ENCODE results near the gene CHST11.

The CHST11 gene

DNA sequence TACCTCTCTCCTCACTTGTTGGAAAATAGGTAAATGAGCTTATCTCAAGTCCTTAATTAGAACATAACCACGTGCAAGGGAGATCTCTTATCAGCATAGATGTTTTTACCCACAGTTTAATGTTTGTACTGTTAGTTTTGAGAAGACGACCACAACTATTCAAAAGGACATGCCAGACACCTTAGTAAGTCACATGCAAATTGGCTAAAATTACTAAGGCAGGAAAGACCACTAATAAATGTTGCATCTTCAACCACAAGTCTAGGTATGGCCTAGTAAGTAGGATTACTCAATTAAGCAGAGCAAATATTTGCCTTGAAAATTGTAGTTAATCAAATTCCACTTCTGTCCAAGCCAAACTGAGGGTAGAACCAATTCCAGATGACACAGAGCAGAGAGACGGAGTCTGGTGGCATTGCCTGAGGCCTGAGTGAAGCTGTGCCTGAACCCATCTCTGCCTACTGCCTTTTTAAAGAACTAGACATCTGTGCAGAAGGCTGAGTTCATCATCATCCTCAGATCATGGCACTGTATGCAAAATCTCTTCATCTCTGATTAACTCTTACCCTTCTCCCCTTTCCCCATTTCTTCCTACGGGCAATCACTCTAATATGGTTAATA, 29.7 kb upstream of the CHST11 start:
- no peak for DNase-seq (ENCODE audit: low read depth, low spot score)
- H3K4me3 ChIP-seq (ENCODE audit: low read length), result no peak overlapping the region

DNA sequence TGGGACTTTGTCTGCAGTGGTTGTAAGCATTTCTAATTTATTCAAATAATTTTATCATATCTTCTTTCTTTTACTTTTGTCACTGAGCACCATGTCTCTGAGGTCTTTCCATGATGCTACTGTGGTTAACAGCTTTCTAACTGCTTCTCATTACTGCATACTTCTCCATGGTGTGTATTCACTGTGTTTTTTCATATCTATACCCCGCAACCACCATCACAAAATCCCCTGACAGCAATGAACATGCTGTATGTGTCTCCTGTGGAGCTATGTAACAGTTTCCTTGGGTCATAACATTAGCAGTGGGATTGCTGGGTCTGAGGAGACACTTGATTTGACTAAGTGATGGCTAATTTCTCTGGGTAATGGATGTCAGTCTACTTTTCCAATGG, 29.2 kb upstream of the CHST11 start:
- no peak for DNase-seq (ENCODE audit: low read depth, low spot score)
- H3K4me3 ChIP-seq (ENCODE audit: low read length), result no peak overlapping the region

DNA sequence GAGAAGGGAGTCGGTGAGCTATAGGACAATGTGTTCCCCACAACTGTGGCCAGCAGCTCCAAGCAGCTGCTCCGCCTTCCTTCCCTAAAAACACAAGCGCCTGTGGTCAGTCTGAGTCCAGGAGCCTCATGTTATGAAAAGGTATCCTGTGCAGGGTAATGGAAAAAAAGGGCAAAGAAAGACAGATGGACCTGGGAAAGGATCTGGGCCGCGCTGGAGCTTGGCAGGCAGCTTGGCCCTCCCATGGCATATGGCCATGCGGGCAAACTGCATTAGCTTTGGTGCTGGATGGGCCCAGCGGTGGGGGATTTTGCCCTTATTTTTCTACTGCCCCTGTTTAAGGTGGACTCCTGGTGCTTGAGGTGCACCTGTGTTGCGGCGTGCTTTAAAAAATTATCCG, 23.7 kb upstream of the CHST11 start:
- no peak overlapping the region for H3K4me3 ChIP-seq (ENCODE audit: low read length)
- DNase-seq (ENCODE audit: low read depth, low spot score), result no peak

DNA sequence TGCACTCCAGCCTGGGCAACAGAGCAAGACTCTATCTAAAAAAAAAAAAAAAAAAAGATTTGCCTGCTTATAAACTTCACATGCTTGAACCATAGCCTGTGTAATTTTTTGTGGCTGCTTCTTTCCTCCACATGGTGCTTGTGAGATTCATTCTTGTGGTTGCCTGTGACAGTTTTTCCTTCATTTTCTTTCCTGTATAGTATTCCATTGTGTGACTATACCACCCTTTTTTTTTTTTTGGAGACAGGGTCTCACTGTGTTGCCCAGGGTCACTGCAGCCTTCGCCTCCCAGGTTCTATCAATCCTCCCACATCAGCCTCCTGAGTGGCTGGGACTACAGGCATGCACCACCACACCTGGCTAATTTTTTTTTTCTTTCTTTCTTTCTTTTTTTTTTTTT, 22.6 kb upstream of the CHST11 start:
- no peak overlapping the region for H3K4me3 ChIP-seq (ENCODE audit: low read length)
- DNase-seq (ENCODE audit: low read depth, low spot score), result no peak

DNA sequence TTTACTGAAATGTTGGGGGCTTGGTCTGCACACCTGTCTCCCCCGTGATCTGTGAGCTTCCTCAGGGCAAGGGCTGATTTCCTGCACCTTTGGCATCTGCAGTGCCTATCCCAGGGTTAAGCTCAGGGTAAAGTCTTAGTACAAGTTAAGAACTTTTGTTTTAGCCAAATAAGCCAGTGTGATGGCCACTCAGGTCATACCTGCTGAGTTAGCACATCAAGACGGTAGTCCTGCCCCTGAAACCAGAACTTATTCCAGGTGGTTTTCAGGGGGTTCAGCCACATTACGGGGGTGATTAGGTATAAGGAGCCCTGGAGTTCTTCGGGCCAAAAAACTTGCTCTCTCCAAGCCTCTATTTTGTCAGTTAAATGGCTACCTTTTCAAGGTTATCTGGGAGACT, 21.6 kb upstream of the CHST11 start:
- no peak for DNase-seq (ENCODE audit: low read depth, low spot score)
- no peak overlapping the region for H3K4me3 ChIP-seq (ENCODE audit: low read length)

DNA sequence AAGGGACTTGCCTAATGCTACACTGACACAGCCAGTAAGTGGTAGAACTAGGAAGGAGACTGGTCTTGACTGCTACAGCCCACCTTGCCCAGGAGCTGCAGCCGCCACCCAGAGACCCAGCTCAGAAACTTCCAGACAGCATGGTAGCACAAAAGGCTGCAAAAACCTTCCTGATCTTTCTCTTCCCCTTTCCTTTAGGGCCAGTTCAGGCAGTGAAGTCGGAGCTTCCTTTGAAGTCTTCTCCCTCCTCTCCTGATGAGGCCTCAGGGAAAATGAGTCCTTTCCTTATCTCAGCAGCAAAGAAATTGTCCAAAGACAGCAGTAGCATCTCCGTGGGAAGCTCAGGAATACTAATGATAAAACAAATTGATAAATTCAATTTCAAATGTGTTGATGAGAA, 21.0 kb upstream of the CHST11 start:
- H3K4me3 ChIP-seq (ENCODE audit: low read length), result no peak overlapping the region
- DNase-seq (ENCODE audit: low read depth, low spot score), result no peak

DNA sequence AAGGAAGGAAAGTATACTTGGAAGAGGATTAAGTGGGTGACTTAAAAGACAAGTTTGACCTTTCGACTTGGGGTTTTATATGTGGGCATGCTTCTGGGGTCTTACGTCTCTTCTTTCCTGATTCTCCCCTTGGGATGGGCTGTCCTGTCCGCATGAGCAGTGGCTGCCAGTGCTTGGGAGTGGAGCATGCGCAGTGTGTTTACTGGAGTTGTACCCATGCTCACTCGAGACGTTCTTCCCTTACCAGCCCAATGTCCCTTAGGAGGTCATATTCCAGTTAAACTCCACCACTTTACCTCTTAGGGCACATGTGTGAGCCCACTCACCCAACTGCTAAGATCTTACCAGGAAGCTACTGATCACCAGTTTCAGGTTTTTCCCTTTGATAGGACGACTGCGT, 20.0 kb upstream of the CHST11 start:
- DNase-seq (ENCODE audit: low read depth, low spot score), result no peak
- H3K4me3 ChIP-seq (ENCODE audit: low read length), result no peak overlapping the region

DNA sequence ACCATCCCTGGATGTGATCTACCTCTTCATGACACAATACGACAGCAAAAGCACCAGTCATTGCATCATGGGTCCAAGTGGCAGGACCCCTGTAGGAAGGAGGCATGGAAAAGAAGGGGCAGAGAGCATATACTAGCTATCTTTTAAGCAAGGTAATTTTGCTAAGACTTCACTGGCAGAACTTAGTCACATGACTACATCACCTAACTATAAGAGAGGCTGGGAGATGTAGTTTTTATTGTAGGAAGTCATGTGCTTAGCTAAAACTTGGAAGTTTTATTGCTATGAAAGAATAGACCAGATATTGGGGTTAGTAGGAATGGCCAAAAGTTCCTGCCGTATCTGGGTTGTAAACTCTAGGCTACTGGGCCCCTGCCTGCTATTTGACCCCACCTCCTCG, 18.6 kb upstream of the CHST11 start:
- no peak overlapping the region for H3K4me3 ChIP-seq (ENCODE audit: low read length)
- DNase-seq (ENCODE audit: low read depth, low spot score), result no peak

DNA sequence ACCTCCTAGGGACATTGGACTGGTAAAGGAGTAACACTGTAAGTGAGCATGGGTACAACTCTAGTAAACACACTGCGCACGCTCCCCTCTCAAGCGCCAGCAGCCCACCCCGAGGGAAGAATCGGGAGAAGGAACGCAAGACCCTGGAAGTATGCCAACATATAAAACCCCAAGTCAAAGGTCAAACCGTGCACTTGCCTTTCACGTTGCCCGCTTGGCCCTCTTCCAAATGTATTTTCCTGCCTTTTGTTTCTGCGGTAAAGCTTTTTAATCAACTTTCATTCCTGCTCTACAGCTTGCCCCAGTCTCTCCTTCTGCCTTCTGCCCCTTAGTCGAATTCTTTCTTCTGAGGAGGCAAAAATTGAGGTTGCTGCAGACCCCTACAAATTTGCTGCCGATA, 17.6 kb upstream of the CHST11 start:
- no peak for DNase-seq (ENCODE audit: low read depth, low spot score)
- no peak overlapping the region for H3K4me3 ChIP-seq (ENCODE audit: low read length)

DNA sequence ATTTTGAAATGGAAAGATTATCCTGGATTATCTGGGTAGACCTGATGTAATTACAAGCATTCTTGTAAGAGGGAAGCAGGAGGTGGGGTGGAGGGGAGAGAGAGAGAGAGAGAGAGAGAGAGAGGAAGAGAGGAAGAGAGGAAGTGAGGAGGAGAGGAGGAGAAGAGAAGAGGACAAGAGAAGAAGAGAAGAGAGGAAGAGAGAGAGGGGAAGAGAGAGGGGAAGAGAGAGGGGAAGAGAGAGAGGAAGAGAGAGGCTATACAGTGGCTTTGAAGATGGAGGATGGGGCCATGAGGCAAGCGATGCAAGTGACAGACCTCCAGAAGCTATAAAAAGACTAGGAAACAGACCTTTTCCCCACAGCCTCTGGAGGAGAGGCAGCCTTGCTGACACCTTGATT, 13.7 kb upstream of the CHST11 start:
- DNase-seq (ENCODE audit: low read depth, low spot score), result no peak
- no peak overlapping the region for H3K4me3 ChIP-seq (ENCODE audit: low read length)

DNA sequence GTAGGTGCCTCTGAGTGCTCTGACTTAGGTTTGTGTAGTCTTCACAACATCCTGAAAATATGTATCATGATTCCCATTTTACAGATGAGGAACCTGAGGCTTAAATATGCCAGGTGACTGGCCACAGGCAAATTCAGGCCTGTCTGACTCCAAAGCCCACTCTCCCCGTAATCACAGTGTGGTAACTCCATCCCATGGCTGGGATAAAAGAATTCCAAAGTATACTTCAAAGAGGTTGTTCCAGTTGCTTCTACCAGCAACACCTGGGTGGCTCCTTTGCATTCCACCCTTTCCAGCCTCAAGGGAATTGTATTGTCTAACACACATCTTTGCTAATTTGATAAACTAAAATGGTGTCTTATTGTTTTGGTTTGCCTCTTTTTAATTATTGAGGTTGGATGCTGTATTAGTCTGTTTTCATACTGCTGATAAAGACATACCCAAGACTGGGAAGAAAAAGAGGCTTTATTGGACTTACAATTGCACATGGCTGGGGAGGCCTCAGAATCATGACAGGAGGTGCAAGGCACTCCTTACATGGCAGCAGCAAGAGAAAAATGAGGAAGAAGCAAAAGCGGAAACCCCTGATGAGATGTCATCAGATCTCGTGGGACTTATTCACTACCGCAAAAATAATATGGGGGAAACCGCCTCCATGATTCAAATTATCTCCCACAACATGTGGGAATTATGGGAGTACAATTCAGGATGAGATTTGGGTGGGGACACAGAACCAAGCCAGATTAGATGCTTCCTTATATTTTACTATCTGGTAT, 9.9 kb upstream of the CHST11 start:
- DNase-seq (ENCODE audit: low read depth, low spot score), result no peak
- no peak overlapping the region for H3K4me3 ChIP-seq (ENCODE audit: low read length)

DNA sequence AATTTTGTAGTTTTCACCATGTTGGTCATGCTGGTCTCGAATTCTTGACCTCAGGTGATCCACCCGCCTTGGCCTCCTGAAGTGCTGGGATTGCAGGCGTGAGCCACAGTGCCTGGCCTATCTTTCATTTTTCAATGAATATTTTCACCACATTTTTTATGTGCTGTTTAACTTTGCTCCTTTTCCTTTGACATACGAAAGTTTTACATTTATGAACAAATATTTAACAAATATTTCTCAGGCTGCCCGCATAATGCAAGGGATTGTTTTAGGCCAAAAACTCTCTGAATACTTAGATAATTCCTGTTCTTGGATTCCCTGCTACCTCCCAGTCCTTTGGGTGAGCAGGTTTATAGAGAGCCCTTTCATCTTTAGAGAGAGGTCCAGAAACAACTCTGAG, 8.7 kb upstream of the CHST11 start:
- DNase-seq (ENCODE audit: low read depth, low spot score), result no peak
- H3K4me3 ChIP-seq (ENCODE audit: low read length), result no peak overlapping the region

DNA sequence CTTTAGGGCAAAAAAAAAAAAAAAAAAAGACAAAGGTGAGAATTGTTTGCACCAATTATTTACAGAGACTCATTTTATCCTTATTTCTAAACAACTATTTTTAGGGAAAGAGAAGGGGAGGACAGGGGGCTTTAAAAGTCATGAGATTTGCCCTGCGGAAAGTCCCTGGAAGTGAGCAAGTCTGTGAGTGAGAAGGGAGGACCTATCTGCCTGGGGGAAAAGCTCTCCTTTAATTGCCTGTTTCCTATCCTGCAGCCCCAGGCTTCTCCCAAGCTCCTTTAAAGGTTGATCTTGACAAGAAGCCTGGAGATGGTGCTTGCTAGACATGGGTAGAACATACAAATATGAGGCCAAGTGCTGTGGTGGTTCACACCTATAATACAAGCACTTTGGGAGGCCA, 8.3 kb upstream of the CHST11 start:
- DNase-seq (ENCODE audit: low read depth, low spot score), result no peak
- H3K4me3 ChIP-seq (ENCODE audit: low read length), result no peak overlapping the region

DNA sequence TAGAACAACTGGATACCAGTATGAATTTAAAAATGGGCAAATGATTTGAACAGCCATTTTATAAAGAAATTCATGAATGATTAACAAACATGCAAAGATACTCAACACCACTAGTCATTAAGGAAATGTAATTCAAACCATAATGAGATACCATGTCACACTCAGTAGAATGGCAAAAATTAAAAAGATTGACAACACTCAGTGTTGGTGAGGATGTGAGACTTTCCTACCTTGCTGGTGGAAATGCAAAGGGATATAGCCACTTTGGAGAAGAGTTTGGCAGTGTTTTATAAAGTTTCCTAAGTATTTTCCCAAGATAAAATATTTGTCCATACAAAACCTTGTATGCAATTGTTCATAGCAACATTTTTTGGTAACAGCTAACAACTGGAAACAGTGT, 6.0 kb upstream of the CHST11 start:
- DNase-seq (ENCODE audit: low read depth, low spot score), result no peak
- H3K4me3 ChIP-seq (ENCODE audit: low read length), result no peak overlapping the region

DNA sequence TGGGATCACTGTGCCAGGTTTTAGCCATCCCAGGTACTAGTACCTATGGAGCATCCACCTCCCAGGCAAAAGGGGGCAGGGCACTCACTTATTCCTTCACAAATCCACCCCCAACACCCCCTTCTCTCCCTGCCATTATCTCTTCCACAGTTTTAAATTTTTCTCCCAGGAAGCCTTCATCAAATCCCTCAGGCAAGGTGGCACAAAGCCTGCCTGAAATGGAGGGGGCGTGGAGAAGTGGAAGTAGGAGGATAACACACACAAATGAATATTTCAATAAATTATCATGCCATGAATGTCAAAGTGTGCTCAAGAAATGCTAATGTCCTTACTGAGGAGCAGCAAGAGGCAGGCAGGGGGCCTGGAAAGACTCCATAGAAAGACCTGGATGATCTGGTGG, 4.7 kb upstream of the CHST11 start:
- no peak overlapping the region for H3K4me3 ChIP-seq (ENCODE audit: low read length)
- no peak for DNase-seq (ENCODE audit: low read depth, low spot score)

DNA sequence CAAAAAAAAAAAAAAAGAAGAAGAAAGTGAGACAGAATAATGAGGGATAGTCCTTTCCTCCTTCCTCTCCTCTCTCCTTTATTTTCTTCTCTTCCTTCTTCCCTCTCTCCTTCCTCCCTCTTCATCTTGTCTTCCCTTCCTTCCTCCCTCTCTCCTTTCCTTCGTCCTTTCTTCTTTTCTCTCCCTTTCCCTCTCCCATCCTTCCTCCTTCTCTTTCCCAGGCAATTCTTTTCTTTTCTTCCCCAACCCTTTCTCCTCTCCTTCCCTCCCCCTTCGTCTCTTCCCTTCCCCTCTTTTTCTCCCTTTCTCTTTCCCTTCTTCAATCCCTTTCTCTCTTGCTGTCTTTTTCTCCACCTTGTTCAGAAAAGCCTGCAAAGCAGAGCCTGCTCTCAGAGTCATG, 3.6 kb upstream of the CHST11 start:
- no peak overlapping the region for H3K4me3 ChIP-seq (ENCODE audit: low read length)
- no peak for DNase-seq (ENCODE audit: low read depth, low spot score)

DNA sequence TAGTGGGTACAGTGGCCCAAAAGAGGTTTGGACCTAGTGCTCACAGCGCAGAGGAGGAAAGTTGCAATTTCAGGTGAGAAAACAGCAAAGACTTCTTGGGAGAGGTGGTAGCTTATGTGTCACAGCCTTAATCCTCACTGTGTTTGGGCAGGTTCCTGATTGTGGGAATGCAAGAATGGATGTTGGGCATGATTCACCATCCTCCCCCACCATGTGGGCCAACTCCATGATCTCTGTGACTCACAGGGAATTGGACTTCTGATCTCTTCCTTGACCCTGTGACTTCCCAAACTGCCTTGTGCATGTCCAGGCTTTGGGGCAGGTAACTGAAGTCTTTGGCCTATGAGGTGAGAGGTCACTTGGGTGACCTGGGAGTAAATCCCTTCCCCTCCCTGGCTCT, 1.8 kb upstream of the CHST11 start:
- H3K4me3 ChIP-seq (ENCODE audit: low read length), result no peak overlapping the region
- DNase-seq (ENCODE audit: low read depth, low spot score), result no peak

DNA sequence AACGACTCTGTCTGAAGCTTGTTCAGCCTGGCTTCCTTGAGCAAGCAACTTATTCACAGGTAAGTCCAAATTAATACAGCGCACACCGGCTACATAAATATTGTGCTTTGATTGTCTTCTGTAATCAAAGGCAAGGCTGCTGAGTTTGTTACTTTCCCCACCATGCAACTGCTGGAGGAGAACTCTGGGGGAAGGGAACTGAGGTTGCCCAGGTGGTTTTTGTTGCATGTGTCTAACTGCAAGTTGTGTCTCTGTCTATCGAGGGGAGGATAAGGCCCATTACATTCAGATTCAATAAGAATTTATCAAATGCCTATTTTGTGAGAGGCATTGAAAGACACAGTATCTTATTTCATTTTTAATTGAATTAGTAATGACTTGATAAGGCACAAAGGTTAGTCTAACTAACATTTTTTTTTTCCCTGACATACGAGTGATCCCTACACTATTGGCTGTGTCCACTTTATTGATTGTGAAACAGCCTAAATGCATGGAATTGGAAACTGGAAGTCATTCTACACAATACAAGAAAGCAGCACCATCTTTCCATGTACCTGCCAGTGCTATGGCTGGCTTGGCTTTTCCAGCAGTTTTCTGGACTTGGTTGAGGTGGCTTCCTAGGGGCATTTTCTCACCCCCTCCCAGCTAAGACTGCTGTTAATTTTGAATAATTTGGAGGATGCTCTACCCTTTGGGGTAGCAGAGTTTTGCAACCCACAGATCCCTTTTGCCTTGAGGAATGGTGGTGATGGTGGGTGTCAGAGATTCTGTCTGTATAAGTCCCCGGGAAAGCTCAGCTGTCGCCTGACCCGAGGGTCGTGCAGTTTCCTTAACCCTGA, 951 bp upstream of the CHST11 start:
- peak overlapping the region; percentile 95 for H3K4me3 ChIP-seq (ENCODE audit: low read length)
- DNase-seq (ENCODE audit: low read depth, low spot score), result peak; percentile 76

DNA sequence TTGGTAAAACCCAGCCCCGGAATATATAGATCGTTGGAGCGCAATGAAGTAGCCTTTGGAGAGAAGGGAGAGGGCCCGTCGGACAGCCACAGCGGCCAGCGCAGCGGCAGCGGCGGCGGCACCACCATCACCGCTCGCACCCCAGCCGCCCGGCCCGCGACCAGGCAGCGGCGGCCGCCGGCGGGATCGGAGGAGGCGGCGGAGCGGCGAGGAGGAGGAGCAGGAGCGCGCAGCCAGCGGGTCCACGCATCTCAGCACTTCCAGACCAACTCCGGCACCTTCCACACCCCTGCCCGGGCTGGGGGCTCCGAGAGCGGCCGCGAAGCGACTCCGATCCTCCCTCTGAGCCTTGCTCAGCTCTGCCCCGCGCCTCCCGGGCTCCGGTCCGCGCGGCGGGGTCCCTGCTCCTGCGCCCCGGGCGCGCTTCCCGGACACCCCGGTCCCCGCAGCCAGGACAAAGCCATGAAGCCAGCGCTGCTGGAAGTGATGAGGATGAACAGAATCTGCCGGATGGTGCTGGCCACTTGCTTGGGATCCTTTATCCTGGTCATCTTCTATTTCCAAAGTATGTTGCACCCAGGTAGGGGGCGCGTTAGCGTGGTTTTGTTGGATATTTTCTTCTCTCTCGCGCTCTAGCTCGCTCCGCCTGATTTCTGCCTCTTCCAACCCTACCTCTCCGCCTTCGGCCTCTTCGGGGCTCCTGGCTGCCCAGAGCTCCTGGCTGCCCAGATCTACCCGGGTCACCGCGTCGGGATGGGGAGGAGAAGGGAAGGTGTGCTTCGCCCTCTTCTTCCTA, 400 bp downstream of the CHST11 start:
- no peak for DNase-seq (ENCODE audit: low read depth, low spot score)
- peak overlapping the region; percentile 95 for H3K4me3 ChIP-seq (ENCODE audit: low read length)

All from Jurkat, Clone E6-1 (cell line).